Thoracic aorta (tissue), 2 donors: ENCODE measurements around the gene COL12A1. TPM values are rescaled to one million over a fixed set of nuclear protein-coding genes. Genes with fewer than 3 reads are reported as not detected.

Experiments
- ATAC-seq: fragments of 150-250 bp; one replicate; pipeline ENCODE4 v1.8.0; 2017; ENCODE audit warnings: low read depth; ENCODE audit not compliant: insufficient number of reproducible peaks, low FRiP score
- DNase-seq: peaks from one replicate; pipeline ENCODE4 v3.0.0-alpha.2; 2020; ENCODE audit warnings: low spot score
- H3K27ac ChIP-seq, 2 donors: fragments of 200-600 bp; sonication (generic); 1 replicate in 1 of 2; 2 replicates in 1 of 2; pipeline ENCODE4 v1.5.1; 2016; ENCODE audit warnings: mild to moderate bottlenecking in 2 of 2, moderate library complexity in 2 of 2
- H3K27me3 ChIP-seq: fragments of 200-600 bp; sonication (generic); replicated peaks from 2 replicates; pipeline ENCODE4 v1.6.0; 2016; ENCODE audit warnings: mild to moderate bottlenecking; ENCODE audit not compliant: insufficient read depth
- H3K36me3 ChIP-seq: fragments of 200-600 bp; sonication (generic); one replicate; pipeline ENCODE4 v1.5.1; 2016
- H3K4me1 ChIP-seq, 2 donors: fragments of 200-600 bp; sonication (generic); 1 replicate in 1 of 2; 2 replicates in 1 of 2; pipeline versions ENCODE4 v1.5.1 to v1.6.0; 2016; ENCODE audit warnings: low read depth in 2 of 2, mild to moderate bottlenecking in 1 of 2; ENCODE audit not compliant: control insufficient read depth in 1 of 2
- H3K4me3 ChIP-seq: fragments of 200-600 bp; sonication (generic); 2 replicates; pipeline ENCODE4 v1.5.1; 2016; ENCODE audit warnings: mild to moderate bottlenecking
- H3K9me3 ChIP-seq: fragments of 200-600 bp; sonication (generic); 2 replicates; pipeline ENCODE4 v1.5.1; 2016
- CTCF ChIP-seq: fragments of 200-600 bp; sonication (generic); IDR thresholded peaks from one replicate; pipeline ENCODE4 v1.5.1; 2019; ENCODE audit warnings: antibody characterized with exemption
- total RNA-seq, 2 donors: library from RNA; depleted of rRNA; stranded (reverse); fragments of >200 nt; gene quantifications; one replicate each; pipeline versions ENCODE4 v1.1.0 to v1.2.3, GENCODE V29; 2016

The COL12A1 gene
- total RNA-seq, 2 donors from 2014 or later, result 92.3 to 131 TPM

GRCh38 chr6:75135450-75135849 lies 70.4 kb downstream of the COL12A1 start:
- Histone ChIP-seq H3K27me3 (no peaks in the 10 kb centered on the region), H3K4me1 (no peaks in the 10 kb centered on the region), H3K27ac (no peak overlapping the region), H3K9me3 (no peaks in the 10 kb centered on the region), H3K36me3 (no peaks in the 10 kb centered on the region), H3K4me3 (no peak overlapping the region)
- no peak for TF ChIP-seq CTCF
- DNase-seq (no peak), ATAC-seq (no peak)

GRCh38 chr6:75130784-75131183 lies 75.1 kb downstream of the COL12A1 start:
- Histone ChIP-seq H3K27ac (no peak overlapping the region), H3K4me3 (no peak overlapping the region), H3K36me3 (no peaks in the 10 kb centered on the region), H3K4me1 (no peaks in the 10 kb centered on the region), H3K27me3 (no peaks in the 10 kb centered on the region), H3K9me3 (no peaks in the 10 kb centered on the region)
- ATAC-seq, result no peak
- TF ChIP-seq CTCF, result no peak
- DNase-seq, result no peak

GRCh38 chr6:75128878-75129570 lies 76.8 kb downstream of the COL12A1 start:
- Histone ChIP-seq H3K27ac (no peak overlapping the region), H3K4me3 (no peak overlapping the region)
- ATAC-seq, result no peak

GRCh38 chr6:75126518-75126917 lies 79.3 kb downstream of the COL12A1 start:
- ATAC-seq (no peak), DNase-seq (no peak)
- no peaks in the 10 kb centered on the region for H3K27me3 ChIP-seq
- no peaks in the 10 kb centered on the region for H3K9me3 ChIP-seq
- H3K4me3 ChIP-seq, result no peak overlapping the region
- H3K4me1 ChIP-seq, result no peaks in the 10 kb centered on the region
- H3K27ac ChIP-seq, result no peak overlapping the region
- no peaks in the 10 kb centered on the region for H3K36me3 ChIP-seq
- no peak for TF ChIP-seq CTCF

More at GRCh38 chr6:75128878-75129570, 76.8 kb downstream of the COL12A1 start:
- Histone ChIP-seq H3K36me3 (no peaks in the 10 kb centered on the region), H3K27me3 (no peaks in the 10 kb centered on the region), H3K9me3 (no peaks in the 10 kb centered on the region), H3K4me1 (no peaks in the 10 kb centered on the region)
- no peak for TF ChIP-seq CTCF
- DNase-seq, result no peak

GRCh38 chr6:75124983-75125382 lies 80.9 kb downstream of the COL12A1 start:
- ATAC-seq (no peak), DNase-seq (no peak)
- H3K27me3 ChIP-seq, result no peaks in the 10 kb centered on the region
- no peak overlapping the region for H3K27ac ChIP-seq
- H3K36me3 ChIP-seq, result no peaks in the 10 kb centered on the region
- TF ChIP-seq CTCF, result no peak
- no peaks in the 10 kb centered on the region for H3K4me1 ChIP-seq
- H3K4me3 ChIP-seq, result no peak overlapping the region
- H3K9me3 ChIP-seq, result no peaks in the 10 kb centered on the region
